K562 (cell line): ENCODE data around the gene TOPORS. TPM values are rescaled to one million over a fixed set of nuclear protein-coding genes. Genes with fewer than 3 reads are reported as not detected.

Experiments
- ATAC-seq: fragments of 200-7000 bp; cut with Tn5 transposase; 3 replicates; pipeline ENCODE4 v1.9.1; 2020; ENCODE audit warnings: moderate library complexity
- BruUV-seq: library from RNA; stranded (reverse); fragments of 400-500 nt; replicated peaks from 2 replicates; lab custom pipeline; 2021; lab: Mats Ljungman, UMichigan
- CTCF ChIA-PET: fragments of 300-600 bp; formaldehyde crosslinking; extraction: SDS; loops from one replicate; lab custom pipeline; 2021; ENCODE audit warnings: low intra/inter-chr PET ratio; lab: Yijun Ruan, JAX
- POLR2A ChIA-PET: fragments of 300-600, 350-650 bp; sonication (Branson Sonifier 250); formaldehyde crosslinking; extraction: SDS; loops from one replicate; lab custom pipeline; 2021; ENCODE audit warnings: antibody characterized with exemption, inconsistent platforms; lab: Yijun Ruan, JAX
- DNase-seq, 4 experiments: peaks; one replicate each; pipeline versions ENCODE4 v3.0.0 to v3.0.0-alpha.2; 2011 to 2018; ENCODE audit warnings: low spot score in 3 of 4, mixed read lengths in 3 of 4; ENCODE audit errors: extremely low read depth in 1 of 4
- FAIRE-seq: peaks from 2 replicates; lab custom pipeline; 2011; peaks lifted over from hg19 to GRCh38; lab: Jason Lieb, UNC
- H2AFZ ChIP-seq: 2 replicates; pipeline ENCODE4 v1.6.0; 2011; ENCODE audit warnings: low read depth, low read length, control low read depth, inconsistent platforms
- H3K27ac ChIP-seq: fragments of 200-600 bp; 3 replicates; pipeline ENCODE4 v1.8.0; 2011; ENCODE audit warnings: low read depth, mild to moderate bottlenecking, control low read depth, inconsistent platforms, low read length, moderate library complexity, mixed read lengths; ENCODE audit errors: extremely low read depth
- H3K27me3 ChIP-seq, 2 experiments: fragments of 300-600 bp in 1 of 2; 2 replicates in 1 of 2; 3 replicates in 1 of 2; pipeline versions ENCODE4 v1.6.0 to v1.8.0; 2011; ENCODE audit warnings: inconsistent platforms in 2 of 2, low read length in 2 of 2, mild to moderate bottlenecking in 1 of 2, mixed read lengths in 1 of 2, moderate library complexity in 1 of 2; ENCODE audit not compliant: control insufficient read depth in 2 of 2, insufficient read depth in 2 of 2
- H3K36me3 ChIP-seq: fragments of 300-600 bp; 3 replicates; pipeline ENCODE4 v1.8.0; 2011; ENCODE audit warnings: mild to moderate bottlenecking, low read length, inconsistent platforms; ENCODE audit not compliant: control insufficient read depth, insufficient read depth
- H3K4me1 ChIP-seq, 2 experiments: fragments of 200-600 bp in 1 of 2; replicated peaks in 1 of 2; 2 replicates in 1 of 2; 3 replicates in 1 of 2; pipeline versions ENCODE4 v1.5.1 to v1.8.0; 2011; ENCODE audit warnings: inconsistent platforms in 2 of 2, low read length in 2 of 2, mild to moderate bottlenecking in 1 of 2, mixed read lengths in 1 of 2, moderate library complexity in 1 of 2; ENCODE audit not compliant: control insufficient read depth in 2 of 2, insufficient read depth in 2 of 2
- H3K4me2 ChIP-seq: 2 replicates; pipeline ENCODE4 v1.6.1; 2011; ENCODE audit warnings: low read length, control low read depth, inconsistent platforms, mixed read lengths; ENCODE audit not compliant: insufficient read depth
- H3K4me3 ChIP-seq: fragments of 200-600 bp; sonication (generic), shearing (Covaris generic); 2 replicates; pipeline ENCODE4 v1.5.1; 2016; ENCODE audit warnings: control low read depth, inconsistent platforms
- H3K79me2 ChIP-seq: fragments of 200-600 bp; 3 replicates; pipeline ENCODE4 v1.8.0; 2011; ENCODE audit warnings: low read length, inconsistent platforms; ENCODE audit not compliant: control insufficient read depth, insufficient read depth
- H3K9ac ChIP-seq, 2 experiments: 2 replicates each; pipeline versions ENCODE4 v1.6.0 to v1.6.1; 2011; ENCODE audit warnings: low read depth in 2 of 2, low read length in 2 of 2, control low read depth in 1 of 2, inconsistent platforms in 1 of 2, mild to moderate bottlenecking in 1 of 2, mixed read lengths in 1 of 2; ENCODE audit not compliant: insufficient read depth in 1 of 2
- H3K9me1 ChIP-seq: one replicate; pipeline ENCODE4 v1.6.0; 2011; ENCODE audit warnings: inconsistent platforms, mild to moderate bottlenecking, low read length, moderate library complexity; ENCODE audit not compliant: control insufficient read depth, insufficient read depth
- H3K9me3 ChIP-seq: replicated peaks from 2 replicates; pipeline ENCODE4 v1.5.1; 2011; ENCODE audit warnings: low read depth, low read length, inconsistent platforms; ENCODE audit not compliant: control insufficient read depth, insufficient read depth
- H4K20me1 ChIP-seq: replicated peaks from 2 replicates; pipeline ENCODE4 v1.6.1; 2011; ENCODE audit warnings: low read length, inconsistent platforms, mixed read lengths; ENCODE audit not compliant: control insufficient read depth, insufficient read depth
- CC2D1A ChIP-seq: fragments of 450-650 bp; IDR thresholded peaks from 2 replicates; pipeline ENCODE4 v1.6.1; 2017; ENCODE audit warnings: mild to moderate bottlenecking
- CREB1 ChIP-seq, 2 experiments: sonication (generic) in 1 of 2; formaldehyde crosslinking in 1 of 2; IDR thresholded peaks; 2 replicates each; pipeline versions ENCODE4 v1.6.1 to v1.8.0; 2012 to 2022; ENCODE audit warnings: inconsistent platforms in 1 of 2, mild to moderate bottlenecking in 1 of 2, missing genetic modification reagents in 1 of 2, moderate library complexity in 1 of 2
- FOXJ3 ChIP-seq: sonication (generic); formaldehyde crosslinking; IDR thresholded peaks from 2 replicates; pipeline ENCODE4 v1.4.0; 2020; ENCODE audit warnings: mild to moderate bottlenecking, missing genetic modification reagents
- HDAC6 ChIP-seq: IDR thresholded peaks from 2 replicates; pipeline ENCODE4 v1.6.1; 2012; ENCODE audit warnings: low read depth, mild to moderate bottlenecking, control low read depth, inconsistent platforms, low read length, moderate library complexity
- NR2F6 ChIP-seq: fragments of 450-650 bp; formaldehyde crosslinking; IDR thresholded peaks from 2 replicates; pipeline ENCODE4 v1.4.0; 2020; ENCODE audit warnings: mild to moderate bottlenecking
- RBM34 ChIP-seq: fragments of 200-400 bp; formaldehyde crosslinking; IDR thresholded peaks from 2 replicates; pipeline ENCODE4 v1.6.1; 2018; ENCODE audit warnings: low read length, borderline replicate concordance; ENCODE audit not compliant: insufficient read depth
- STAT5A ChIP-seq: IDR thresholded peaks from 2 replicates; pipeline ENCODE4 v1.6.1; 2012; ENCODE audit warnings: low read length, inconsistent platforms, borderline replicate concordance
- YBX1 ChIP-seq: fragments of 450-650 bp; IDR thresholded peaks from 2 replicates; pipeline ENCODE4 v1.7.1; 2016; ENCODE audit warnings: mild to moderate bottlenecking
- ZNF134 ChIP-seq: fragments of 250-450 bp; sonication (Bioruptor Pico); conservative IDR thresholded peaks from 2 replicates; pipeline ENCODE4 v1.4.0; 2020
- ZNF445 ChIP-seq: fragments of 250-450 bp; sonication (Bioruptor Pico); IDR thresholded peaks from 2 replicates; pipeline ENCODE4 v1.4.0; 2020; ENCODE audit warnings: low read depth, mild to moderate bottlenecking, moderate library complexity
- ZNF586 ChIP-seq: fragments of 450-650 bp; formaldehyde crosslinking; conservative IDR thresholded peaks from 2 replicates; pipeline ENCODE4 v1.4.0; 2020; ENCODE audit warnings: mild to moderate bottlenecking, moderate library complexity
- ZNF766 ChIP-seq: fragments of 200-800 bp; sonication (Bioruptor generic); conservative IDR thresholded peaks from 2 replicates; pipeline ENCODE4 v1.6.1; 2016; ENCODE audit warnings: missing genetic modification characterization, missing compliant biosample characterization
- WGBS: fragments of 100-300 bp; shearing (Covaris generic); methylation state at CpG from one replicate; pipeline ENCODE4 v1.1.6; 2016; ENCODE audit warnings: low coverage, mixed read lengths; ENCODE audit not compliant: insufficient coverage; ENCODE audit errors: missing lambda C conversion rate; 5-methylcytosine and 5-hydroxymethylcytosine counted together
- in situ Hi-C: fragments of 300-500 bp; cut with MboI; formaldehyde crosslinking; loops from 4 replicates; pipeline ENCODE4 v1.15.0; 2018; ENCODE audit warnings: inconsistent platforms, mixed read lengths
- intact Hi-C: fragments of 100-400 bp; cut with micrococcal nuclease; formaldehyde crosslinking; loops from 2 replicates; pipeline ENCODE4 v1.14.2; 2022
- polyA plus RNA-seq, 8 experiments: library from polyadenylated mRNA; depleted of rRNA in 4 of 8; stranded (reverse) in 5 of 8; unstranded in 3 of 8; fragments of >200 nt; fragmentation: Nextera tagmentation in 2 of 8; fragmentation: Illumina TruSeq in 1 of 8; extraction: Ambion mirVana in 2 of 8; extraction: Trizol in 1 of 8; gene quantifications; 2 replicates each; pipeline versions ENCODE4 v1.2.1 to v1.2.3, GENCODE V29; 2011 to 2014; ENCODE audit warnings: inconsistent platforms in 1 of 8, missing spikeins in 1 of 8
- total RNA-seq, 7 experiments: library from RNA; depleted of rRNA in 6 of 7; stranded (reverse); fragments of >200 nt in 6 of 7; fragmentation: Illumina TruSeq in 2 of 7; extraction: Trizol in 2 of 7; gene quantifications; 2 replicates each; pipeline versions ENCODE4 v1.2.1 to v1.2.3, GENCODE V29; 2011 to 2021; ENCODE audit warnings: low replicate concordance in 1 of 7
- TF ChIP-seq, protein P1 (sequence below): fragments of 450-650 bp; IDR thresholded peaks from 2 replicates; pipeline ENCODE4 v1.6.1; 2016; ENCODE audit warnings: low read depth
- TF ChIP-seq, protein P2 (sequence below): sonication (generic); formaldehyde crosslinking; IDR thresholded peaks from 2 replicates; pipeline ENCODE4 v1.8.1; 2023; ENCODE audit warnings: mild to moderate bottlenecking, missing genetic modification reagents

The TOPORS gene
- total and polyA plus RNA-seq, 9 of the 15 experiments (the other 6 are each of a cell fraction or from before 2014, with no cell fraction given): 4.3 to 19.6 (median 9.9) TPM

DNA sequence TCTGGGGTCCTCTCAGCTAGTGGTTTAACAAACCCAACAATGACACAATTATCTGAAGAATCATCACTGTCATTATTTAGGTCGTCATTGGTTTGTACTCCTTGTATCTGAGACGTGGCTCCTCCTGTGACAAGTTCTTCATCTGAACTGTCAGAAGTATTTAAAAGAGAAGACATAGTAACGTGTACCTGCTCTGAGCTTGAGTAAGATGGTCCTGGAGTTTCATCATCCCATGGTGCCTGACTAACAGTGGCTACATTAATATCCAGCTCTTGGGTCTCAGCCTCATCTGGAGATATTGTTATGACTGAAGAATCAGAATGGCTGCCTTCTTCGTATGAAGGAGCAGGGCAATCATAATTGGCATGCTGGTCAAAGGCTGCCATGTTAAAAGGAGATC lies 9.3 kb downstream of the TOPORS start:
- intact Hi-C loops (no loop called here), in situ Hi-C loops (no loop called here)
- Histone ChIP-seq H3K27me3 (no peaks in the 10 kb centered on the region), H3K9me3 (no peaks in the 10 kb centered on the region), H4K20me1 (no peaks in the 10 kb centered on the region), H3K36me3 (peaks cover 35% of the 10 kb centered on the region), H3K4me3 (no peak overlapping the region), H3K79me2 (peaks cover 42% of the 10 kb centered on the region), H3K9me1 (no peaks in the 10 kb centered on the region), H3K27ac (no peak overlapping the region), H3K9ac (no peak overlapping the region), H2AFZ (no peak overlapping the region), H3K4me1 (no peaks in the 10 kb centered on the region), H3K4me2 (no peak overlapping the region)
- CTCF ChIA-PET: no interaction called here
- WGBS: 80% methylated on average over 2 of the region's 4 CpGs
- no peak for ATAC-seq
- no peak for FAIRE-seq
- no TSS peak for BruUV-seq
- DNase-seq: no peak
- POLR2A ChIA-PET: interaction anchor here (1.1 kb wide), 1 partner anchor 482 kb away, joined by 3 read pairs; no protein-coding TSS in a partner anchor
- TF ChIP-seq CC2D1A (no peak), ZNF445 (CRISPR knock-in tag) (no peak), HDAC6 (no peak), YBX1 (no peak), STAT5A (no peak), ZNF134 (CRISPR knock-in tag) (no peak), NR2F6 (no peak), RBM34 (no peak), CREB1 (IDR thresholded peaks at IDR 0.05) (no peak), CREB1 (CRISPR knock-in tag; IDR thresholded peaks at IDR 0.05) (no peak), FOXJ3 (CRISPR knock-in tag) (no peak), ZNF766 (CRISPR knock-in tag) (no peak), ZNF586 (CRISPR knock-in tag) (no peak)
- TF ChIP-seq, protein P1, sequence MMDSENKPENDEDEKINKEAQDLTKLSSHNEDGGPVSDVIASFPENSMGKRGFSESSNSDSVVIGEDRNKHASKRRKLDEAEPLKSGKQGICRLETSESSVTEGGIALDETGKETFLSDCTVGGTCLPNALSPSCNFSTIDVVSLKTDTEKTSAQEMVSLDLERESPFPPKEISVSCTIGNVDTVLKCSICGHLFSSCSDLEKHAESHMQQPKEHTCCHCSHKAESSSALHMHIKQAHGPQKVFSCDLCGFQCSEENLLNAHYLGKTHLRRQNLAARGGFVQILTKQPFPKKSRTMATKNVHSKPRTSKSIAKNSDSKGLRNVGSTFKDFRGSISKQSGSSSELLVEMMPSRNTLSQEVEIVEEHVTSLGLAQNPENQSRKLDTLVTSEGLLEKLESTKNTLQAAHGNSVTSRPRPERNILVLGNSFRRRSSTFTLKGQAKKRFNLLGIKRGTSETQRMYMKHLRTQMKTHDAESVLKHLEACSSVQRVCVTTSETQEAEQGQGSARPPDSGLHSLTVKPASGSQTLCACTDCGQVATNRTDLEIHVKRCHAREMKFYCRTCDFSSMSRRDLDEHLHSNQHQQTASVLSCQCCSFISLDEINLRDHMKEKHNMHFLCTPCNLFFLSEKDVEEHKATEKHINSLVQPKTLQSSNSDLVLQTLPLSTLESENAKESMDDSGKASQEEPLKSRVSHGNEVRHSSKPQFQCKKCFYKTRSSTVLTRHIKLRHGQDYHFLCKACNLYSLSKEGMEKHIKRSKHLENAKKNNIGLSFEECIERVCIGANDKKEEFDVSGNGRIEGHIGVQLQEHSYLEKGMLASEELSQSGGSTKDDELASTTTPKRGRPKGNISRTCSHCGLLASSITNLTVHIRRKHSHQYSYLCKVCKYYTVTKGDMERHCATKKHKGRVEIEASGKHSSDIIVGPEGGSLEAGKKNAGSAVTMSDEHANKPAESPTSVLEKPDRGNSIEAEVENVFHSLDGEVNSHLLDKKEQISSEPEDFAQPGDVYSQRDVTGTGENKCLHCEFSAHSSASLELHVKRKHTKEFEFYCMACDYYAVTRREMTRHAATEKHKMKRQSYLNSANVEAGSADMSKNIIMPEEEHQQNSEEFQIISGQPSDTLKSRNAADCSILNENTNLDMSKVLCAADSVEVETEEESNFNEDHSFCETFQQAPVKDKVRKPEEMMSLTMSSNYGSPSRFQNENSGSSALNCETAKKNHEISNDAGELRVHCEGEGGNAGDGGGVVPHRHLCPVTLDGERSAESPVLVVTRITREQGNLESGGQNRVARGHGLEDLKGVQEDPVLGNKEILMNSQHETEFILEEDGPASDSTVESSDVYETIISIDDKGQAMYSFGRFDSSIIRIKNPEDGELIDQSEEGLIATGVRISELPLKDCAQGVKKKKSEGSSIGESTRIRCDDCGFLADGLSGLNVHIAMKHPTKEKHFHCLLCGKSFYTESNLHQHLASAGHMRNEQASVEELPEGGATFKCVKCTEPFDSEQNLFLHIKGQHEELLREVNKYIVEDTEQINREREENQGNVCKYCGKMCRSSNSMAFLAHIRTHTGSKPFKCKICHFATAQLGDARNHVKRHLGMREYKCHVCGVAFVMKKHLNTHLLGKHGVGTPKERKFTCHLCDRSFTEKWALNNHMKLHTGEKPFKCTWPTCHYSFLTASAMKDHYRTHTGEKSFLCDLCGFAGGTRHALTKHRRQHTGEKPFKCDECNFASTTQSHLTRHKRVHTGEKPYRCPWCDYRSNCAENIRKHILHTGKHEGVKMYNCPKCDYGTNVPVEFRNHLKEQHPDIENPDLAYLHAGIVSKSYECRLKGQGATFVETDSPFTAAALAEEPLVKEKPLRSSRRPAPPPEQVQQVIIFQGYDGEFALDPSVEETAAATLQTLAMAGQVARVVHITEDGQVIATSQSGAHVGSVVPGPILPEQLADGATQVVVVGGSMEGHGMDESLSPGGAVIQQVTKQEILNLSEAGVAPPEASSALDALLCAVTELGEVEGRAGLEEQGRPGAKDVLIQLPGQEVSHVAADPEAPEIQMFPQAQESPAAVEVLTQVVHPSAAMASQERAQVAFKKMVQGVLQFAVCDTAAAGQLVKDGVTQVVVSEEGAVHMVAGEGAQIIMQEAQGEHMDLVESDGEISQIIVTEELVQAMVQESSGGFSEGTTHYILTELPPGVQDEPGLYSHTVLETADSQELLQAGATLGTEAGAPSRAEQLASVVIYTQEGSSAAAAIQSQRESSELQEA: no peak
- TF ChIP-seq, protein P2, sequence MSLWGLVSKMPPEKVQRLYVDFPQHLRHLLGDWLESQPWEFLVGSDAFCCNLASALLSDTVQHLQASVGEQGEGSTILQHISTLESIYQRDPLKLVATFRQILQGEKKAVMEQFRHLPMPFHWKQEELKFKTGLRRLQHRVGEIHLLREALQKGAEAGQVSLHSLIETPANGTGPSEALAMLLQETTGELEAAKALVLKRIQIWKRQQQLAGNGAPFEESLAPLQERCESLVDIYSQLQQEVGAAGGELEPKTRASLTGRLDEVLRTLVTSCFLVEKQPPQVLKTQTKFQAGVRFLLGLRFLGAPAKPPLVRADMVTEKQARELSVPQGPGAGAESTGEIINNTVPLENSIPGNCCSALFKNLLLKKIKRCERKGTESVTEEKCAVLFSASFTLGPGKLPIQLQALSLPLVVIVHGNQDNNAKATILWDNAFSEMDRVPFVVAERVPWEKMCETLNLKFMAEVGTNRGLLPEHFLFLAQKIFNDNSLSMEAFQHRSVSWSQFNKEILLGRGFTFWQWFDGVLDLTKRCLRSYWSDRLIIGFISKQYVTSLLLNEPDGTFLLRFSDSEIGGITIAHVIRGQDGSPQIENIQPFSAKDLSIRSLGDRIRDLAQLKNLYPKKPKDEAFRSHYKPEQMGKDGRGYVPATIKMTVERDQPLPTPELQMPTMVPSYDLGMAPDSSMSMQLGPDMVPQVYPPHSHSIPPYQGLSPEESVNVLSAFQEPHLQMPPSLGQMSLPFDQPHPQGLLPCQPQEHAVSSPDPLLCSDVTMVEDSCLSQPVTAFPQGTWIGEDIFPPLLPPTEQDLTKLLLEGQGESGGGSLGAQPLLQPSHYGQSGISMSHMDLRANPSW (CRISPR knock-in tag): no peak
